ENCODE data around the gene BHLHA9. TPM values are rescaled to one million over a fixed set of nuclear protein-coding genes. Genes with fewer than 3 reads are reported as not detected.

The BHLHA9 gene
- total and polyA plus RNA-seq, 2 donors, result not detected

Other genes with a start within 250 kb of the BHLHA9 start
- 17.7 TPM for gene ABR, start 90.5 kb upstream of the BHLHA9 start, total RNA-seq
- 37.6 TPM for gene ABR, start 90.5 kb upstream of the BHLHA9 start, polyA plus RNA-seq
- 0.05 TPM for gene TRARG1, start 9.2 kb downstream of the BHLHA9 start, total RNA-seq
- gene TRARG1, start 9.2 kb downstream of the BHLHA9 start, polyA plus RNA-seq, result 1.0 TPM
- 160 TPM for gene YWHAE, start 129.8 kb downstream of the BHLHA9 start, total RNA-seq
- gene YWHAE, start 129.8 kb downstream of the BHLHA9 start, polyA plus RNA-seq, result 264 TPM
- gene CRK, start 185.8 kb downstream of the BHLHA9 start, total RNA-seq, result 27.9 TPM
- 26.6 TPM for gene CRK, start 185.8 kb downstream of the BHLHA9 start, polyA plus RNA-seq
- gene MYO1C, start 222.2 kb downstream of the BHLHA9 start, total RNA-seq, result 20.5 TPM
- 24.8 TPM for gene MYO1C, start 222.2 kb downstream of the BHLHA9 start, polyA plus RNA-seq
- gene INPP5K, start 246.2 kb downstream of the BHLHA9 start, total RNA-seq, result 20.6 TPM
- gene INPP5K, start 246.2 kb downstream of the BHLHA9 start, polyA plus RNA-seq, result 46.7 TPM